ENCODE results near the gene IGF2BP1. TPM values are rescaled to one million over a fixed set of nuclear protein-coding genes. Genes with fewer than 3 reads are reported as not detected.
"Not testable (repeated sequence)": the region's sequence is repeated elsewhere in the genome, so short reads cannot be mapped to it uniquely, and the experiment has no call there.

The IGF2BP1 gene
- total RNA-seq, 1 donor from 2014 or later: 0.45 TPM

- DNase-seq (ENCODE audit: low read depth): no peak
These were observed 103.4 kb downstream of the IGF2BP1 start for GRCh38 chr17:49100601-49101000.

DNA sequence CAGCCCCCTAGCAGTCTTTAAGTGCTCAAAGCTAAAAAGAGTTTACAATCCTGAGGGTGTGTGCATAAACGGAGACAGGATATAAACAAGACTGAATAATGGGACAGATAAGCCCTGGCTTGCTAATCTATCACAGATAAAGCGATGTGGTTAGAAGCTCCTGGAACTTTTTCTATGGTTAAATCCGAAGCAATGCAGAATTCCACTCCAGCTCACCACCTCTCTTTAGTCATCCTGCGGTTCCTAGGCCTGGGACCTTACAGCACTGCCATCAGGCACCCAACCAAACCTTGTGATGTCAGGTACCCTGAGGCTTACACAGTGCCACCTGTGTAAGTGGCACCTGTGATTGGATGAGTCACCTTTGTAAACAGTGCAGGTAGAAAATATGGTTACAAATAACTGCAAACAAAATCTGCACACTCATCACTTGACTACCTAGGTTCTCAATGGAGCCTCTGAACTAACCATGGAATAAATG lies 103.9 kb downstream of the IGF2BP1 start:
- DNase-seq (ENCODE audit: low read depth): peak; percentile 57

- DNase-seq (ENCODE audit: low read depth): not testable (repeated sequence)
These were observed 106.2 kb downstream of the IGF2BP1 start for GRCh38 chr17:49103360-49103759.

- no peak for DNase-seq (ENCODE audit: low read depth)
These were observed 107.4 kb downstream of the IGF2BP1 start for GRCh38 chr17:49104511-49105074.

Other genes with a start within 250 kb of the IGF2BP1 start
- 0.35 and 0.45 TPM in 2 replicates for gene TTLL6, start 180.2 kb upstream of the IGF2BP1 start, total RNA-seq
- gene CALCOCO2, start 166.3 kb upstream of the IGF2BP1 start, total RNA-seq: 32.8 and 62.6 TPM in 2 replicates
- 32.4 and 55.9 TPM in 2 replicates for gene ATP5MC1, start 104.6 kb upstream of the IGF2BP1 start, total RNA-seq
- 71.5 and 97.1 TPM in 2 replicates for gene UBE2Z, start 89.0 kb upstream of the IGF2BP1 start, total RNA-seq
- 83.9 and 133 TPM in 2 replicates for gene SNF8, start 52.5 kb upstream of the IGF2BP1 start, total RNA-seq
- gene GIP, start 28.8 kb upstream of the IGF2BP1 start, total RNA-seq: not detected in 2 replicates
- 1.2 and 2.2 TPM in 2 replicates for gene B4GALNT2, start 135.4 kb downstream of the IGF2BP1 start, total RNA-seq
- not detected in 2 replicates for gene GNGT2, start 213.2 kb downstream of the IGF2BP1 start, total RNA-seq
- 0.17 TPM in 1 of 2 replicates, not detected in the other for gene ABI3, start 213.3 kb downstream of the IGF2BP1 start, total RNA-seq
- gene PHOSPHO1, start 233.4 kb downstream of the IGF2BP1 start, total RNA-seq: 0.05 TPM in 1 of 2 replicates, not detected in the other